HEK293 (cell line): ENCODE results near the gene ITGA2.

Experiments used
- CTCF ChIP-seq: fragments of 450-650 bp; formaldehyde crosslinking; IDR thresholded peaks from 2 replicates; pipeline ENCODE4 v1.5.1; 2016; ENCODE audit warnings: missing biosample characterization, missing genetic modification characterization
- REST ChIP-seq: fragments of 450-650 bp; formaldehyde crosslinking; IDR thresholded peaks from 2 replicates; pipeline ENCODE4 v1.5.1; 2016; ENCODE audit warnings: missing biosample characterization, missing genetic modification characterization
- ZNF292 ChIP-seq: fragments of 450-650 bp; formaldehyde crosslinking; IDR thresholded peaks from 2 replicates; pipeline ENCODE4 v1.5.1; 2016; ENCODE audit warnings: low read depth, missing biosample characterization, missing genetic modification characterization, borderline replicate concordance
- ZSCAN5A ChIP-seq: fragments of 450-650 bp; formaldehyde crosslinking; IDR thresholded peaks from 2 replicates; pipeline ENCODE4 v1.5.1; 2016; ENCODE audit warnings: missing biosample characterization, missing genetic modification characterization

- TF ChIP-seq REST (tag by site-specific recombination) (no peak), ZSCAN5A (tag by site-specific recombination) (no peak), CTCF (no peak), ZNF292 (tag by site-specific recombination) (no peak)
Measured at GRCh38 chr5:53039855-53040254, 50.7 kb downstream of the ITGA2 start.
